ENCODE data around the gene COL24A1. TPM values are rescaled to one million over a fixed set of nuclear protein-coding genes. Genes with fewer than 3 reads are reported as not detected.

The COL24A1 gene
- total RNA-seq: not detected

GRCh38 chr1:86156566-86157455 lies at the start of gene COL24A1:
COL24A1 (minus strand) TSS chr1:86156772; CDS start chr1:86156396, 376 bp downstream.
- Mint-ChIP-seq H3K9me3 (peaks cover 4% of the 10 kb centered on the region), H3K4me1 (ENCODE audit: low read depth) (no peaks in the 10 kb centered on the region), H3K27me3 (ENCODE audit: low read depth) (peaks cover 43% of the 10 kb centered on the region), H3K36me3 (ENCODE audit: insufficient read depth) (no peaks in the 10 kb centered on the region), H3K4me3 (no peak within 1 kb of the TSS)
- DNase-seq (no peak), ATAC-seq (peak in 1 of 2 donors; percentile 40)

- ATAC-seq: no peak
- Mint-ChIP-seq H3K36me3 (ENCODE audit: insufficient read depth) (no peaks in the 10 kb centered on the region), H3K27me3 (ENCODE audit: low read depth) (no peaks in the 10 kb centered on the region)
Measured at GRCh38 chr1:86205741-86206140, 49.2 kb upstream of the COL24A1 start.

DNA sequence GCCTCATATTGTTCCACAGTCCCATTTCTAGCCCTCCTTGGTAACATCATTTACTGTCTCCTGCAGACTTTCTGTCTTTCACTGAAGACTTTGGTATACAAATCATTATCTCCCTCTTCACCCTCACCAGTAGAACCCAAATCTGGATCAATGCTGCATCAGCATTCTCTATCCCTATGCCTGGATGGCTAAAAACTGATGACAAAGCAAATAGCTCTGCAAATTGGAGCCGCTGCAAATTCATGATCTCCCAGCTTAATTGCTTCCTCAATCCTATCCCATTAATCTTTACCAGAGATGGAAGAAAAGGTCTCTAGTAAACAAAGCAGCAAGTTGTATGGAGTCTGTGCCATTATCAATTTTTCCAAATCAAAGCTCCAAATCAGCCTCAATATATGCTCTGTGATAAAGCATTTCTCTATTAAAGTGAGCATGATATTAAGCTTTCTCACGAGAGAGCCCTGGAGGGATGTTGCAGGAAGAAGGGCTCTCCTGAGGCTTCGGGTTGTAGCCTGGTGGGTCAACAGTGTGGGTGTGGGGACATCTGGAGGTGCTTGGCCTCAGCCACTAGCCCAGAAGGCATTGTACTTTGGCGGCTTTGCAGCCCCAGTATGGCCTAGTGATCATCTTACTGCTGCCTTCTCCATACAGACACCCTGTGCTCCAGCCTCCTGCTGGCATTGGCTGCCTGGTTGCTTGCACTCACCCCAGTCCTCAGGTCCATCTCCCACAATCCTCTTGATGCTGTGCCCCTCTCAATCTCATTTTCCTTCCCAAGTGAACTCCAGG lies 46.2 kb upstream of the COL24A1 start:
- H3K27me3 Mint-ChIP-seq (ENCODE audit: low read depth): no peaks in the 10 kb centered on the region
- H3K9me3 Mint-ChIP-seq: no peaks in the 10 kb centered on the region
- H3K4me1 Mint-ChIP-seq (ENCODE audit: low read depth): no peaks in the 10 kb centered on the region

More at GRCh38 chr1:86205741-86206140, 49.2 kb upstream of the COL24A1 start:
- DNase-seq: no peak
- Mint-ChIP-seq H3K9me3 (no peaks in the 10 kb centered on the region), H3K4me3 (no peak overlapping the region), H3K4me1 (ENCODE audit: low read depth) (no peaks in the 10 kb centered on the region)

GRCh38 chr1:86201311-86201710 lies 44.7 kb upstream of the COL24A1 start:
- Mint-ChIP-seq H3K36me3 (ENCODE audit: insufficient read depth) (no peaks in the 10 kb centered on the region), H3K27me3 (ENCODE audit: low read depth) (no peaks in the 10 kb centered on the region), H3K9me3 (no peaks in the 10 kb centered on the region), H3K4me3 (no peak overlapping the region), H3K4me1 (ENCODE audit: low read depth) (no peaks in the 10 kb centered on the region)
- ATAC-seq (no peak), DNase-seq (no peak)

More for the DNA sequence above, 46.2 kb upstream of the COL24A1 start:
- Mint-ChIP-seq H3K4me3 (no peak overlapping the region), H3K36me3 (ENCODE audit: insufficient read depth) (no peaks in the 10 kb centered on the region)
- ATAC-seq: no peak
- DNase-seq: no peak

DNA sequence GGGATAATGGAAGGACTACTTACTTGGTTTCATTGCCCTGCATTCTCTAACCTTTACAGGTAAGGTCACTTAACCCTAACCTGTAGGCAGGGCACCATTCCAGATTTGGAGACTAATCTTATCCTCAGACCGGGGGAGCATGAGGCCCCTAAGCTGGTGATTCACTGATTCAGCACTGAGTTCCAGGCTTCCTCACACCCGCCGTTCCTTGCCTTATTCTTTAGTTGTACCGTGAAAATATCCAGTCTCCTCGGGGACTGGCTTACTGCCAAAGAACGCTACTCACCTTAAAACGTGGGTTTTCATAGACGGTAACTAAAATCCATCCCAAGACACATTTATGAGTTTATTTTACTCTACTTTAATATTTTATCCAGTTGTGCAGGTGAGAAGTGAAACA lies 44.3 kb upstream of the COL24A1 start:
- no peaks in the 10 kb centered on the region for H3K9me3 Mint-ChIP-seq
- ATAC-seq: no peak
- H3K4me1 Mint-ChIP-seq (ENCODE audit: low read depth): no peaks in the 10 kb centered on the region
- no peak for DNase-seq
- no peaks in the 10 kb centered on the region for H3K36me3 Mint-ChIP-seq (ENCODE audit: insufficient read depth)
- H3K27me3 Mint-ChIP-seq (ENCODE audit: low read depth): no peaks in the 10 kb centered on the region
- H3K4me3 Mint-ChIP-seq: no peak overlapping the region

- Mint-ChIP-seq H3K9me3 (no peaks in the 10 kb centered on the region), H3K4me3 (no peak overlapping the region), H3K36me3 (ENCODE audit: insufficient read depth) (no peaks in the 10 kb centered on the region), H3K4me1 (ENCODE audit: low read depth) (no peaks in the 10 kb centered on the region), H3K27me3 (ENCODE audit: low read depth) (no peaks in the 10 kb centered on the region)
- ATAC-seq (no peak), DNase-seq (no peak)
Measured at GRCh38 chr1:86197206-86197855, 40.8 kb upstream of the COL24A1 start.

DNA sequence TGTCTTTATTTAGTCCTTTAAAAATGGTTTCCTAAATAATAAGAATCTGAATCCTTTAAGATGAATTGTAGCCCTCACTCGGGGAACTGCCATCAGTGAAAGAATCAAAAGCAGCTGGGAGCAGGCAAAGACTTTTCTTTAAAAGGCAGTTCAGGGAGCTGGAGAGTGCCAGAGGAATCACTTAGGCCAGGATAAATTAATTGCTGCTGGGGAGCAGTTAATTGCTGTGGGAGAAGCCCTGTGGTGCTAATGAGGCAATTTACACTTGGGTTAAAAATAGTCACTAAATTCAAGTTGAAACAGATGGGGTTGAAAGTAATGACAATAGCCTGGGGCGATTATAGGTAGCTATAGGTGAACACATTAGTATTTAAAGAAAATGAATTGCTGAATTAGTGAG lies 38.7 kb upstream of the COL24A1 start:
- ATAC-seq: no peak
- Mint-ChIP-seq H3K9me3 (no peaks in the 10 kb centered on the region), H3K4me3 (no peak overlapping the region), H3K4me1 (ENCODE audit: low read depth) (no peaks in the 10 kb centered on the region), H3K36me3 (ENCODE audit: insufficient read depth) (no peaks in the 10 kb centered on the region), H3K27me3 (ENCODE audit: low read depth) (peaks cover 2% of the 10 kb centered on the region)
- DNase-seq: no peak

DNA sequence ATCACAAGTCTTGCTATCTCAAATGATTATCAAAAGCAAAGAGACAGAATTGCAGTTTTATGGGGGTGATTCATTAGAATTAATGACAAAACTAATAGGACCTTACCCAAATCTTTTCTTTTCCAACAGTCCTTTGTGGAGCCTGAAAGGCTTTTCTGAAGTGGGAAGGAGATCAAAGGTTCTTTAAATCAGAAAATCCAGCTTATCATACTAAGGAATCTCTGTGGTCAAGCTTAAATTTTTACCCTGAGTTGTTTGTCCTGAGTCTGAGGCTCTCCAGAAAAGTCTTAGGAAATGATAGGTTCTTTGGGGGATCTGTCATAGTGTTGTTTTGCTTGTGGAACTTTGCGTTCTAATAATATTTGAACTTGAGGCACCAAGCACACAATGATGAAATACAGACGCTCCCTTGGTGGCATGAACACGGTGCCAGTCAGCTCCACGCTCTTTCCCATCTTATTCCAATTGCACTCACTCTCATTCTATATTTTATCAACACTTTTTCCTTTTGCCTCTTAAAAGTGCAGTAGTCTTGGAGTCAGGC lies 38.0 kb upstream of the COL24A1 start:
- H3K27me3 Mint-ChIP-seq (ENCODE audit: low read depth): peaks cover 2% of the 10 kb centered on the region
- H3K9me3 Mint-ChIP-seq: peaks cover 3% of the 10 kb centered on the region
- no peaks in the 10 kb centered on the region for H3K36me3 Mint-ChIP-seq (ENCODE audit: insufficient read depth)
- H3K4me3 Mint-ChIP-seq: no peak overlapping the region
- H3K4me1 Mint-ChIP-seq (ENCODE audit: low read depth): no peaks in the 10 kb centered on the region
- ATAC-seq: no peak
- no peak for DNase-seq

GRCh38 chr1:86192417-86192816 lies 35.8 kb upstream of the COL24A1 start:
- DNase-seq: no peak
- no peak overlapping the region for H3K4me3 Mint-ChIP-seq
- peaks cover 2% of the 10 kb centered on the region for H3K27me3 Mint-ChIP-seq (ENCODE audit: low read depth)
- no peak for ATAC-seq
- peaks cover 3% of the 10 kb centered on the region for H3K9me3 Mint-ChIP-seq
- no peaks in the 10 kb centered on the region for H3K4me1 Mint-ChIP-seq (ENCODE audit: low read depth)
- no peaks in the 10 kb centered on the region for H3K36me3 Mint-ChIP-seq (ENCODE audit: insufficient read depth)

GRCh38 chr1:86191958-86192357 lies 35.4 kb upstream of the COL24A1 start:
- DNase-seq (no peak), ATAC-seq (no peak)
- Mint-ChIP-seq H3K9me3 (peaks cover 3% of the 10 kb centered on the region), H3K4me3 (no peak overlapping the region), H3K36me3 (ENCODE audit: insufficient read depth) (no peaks in the 10 kb centered on the region), H3K4me1 (ENCODE audit: low read depth) (no peaks in the 10 kb centered on the region), H3K27me3 (ENCODE audit: low read depth) (peaks cover 2% of the 10 kb centered on the region)

- H3K9me3 Mint-ChIP-seq: peaks cover 3% of the 10 kb centered on the region
- ATAC-seq: no peak
- no peak for DNase-seq
- no peaks in the 10 kb centered on the region for H3K36me3 Mint-ChIP-seq (ENCODE audit: insufficient read depth)
- no peak overlapping the region for H3K4me3 Mint-ChIP-seq
- H3K27me3 Mint-ChIP-seq (ENCODE audit: low read depth): peaks cover 2% of the 10 kb centered on the region
- no peaks in the 10 kb centered on the region for H3K4me1 Mint-ChIP-seq (ENCODE audit: low read depth)
Measured at GRCh38 chr1:86190873-86191272, 34.3 kb upstream of the COL24A1 start.

- H3K36me3 Mint-ChIP-seq (ENCODE audit: insufficient read depth): no peaks in the 10 kb centered on the region
- H3K9me3 Mint-ChIP-seq: peaks cover 6% of the 10 kb centered on the region
- ATAC-seq (no peak), DNase-seq (no peak)
- no peaks in the 10 kb centered on the region for H3K27me3 Mint-ChIP-seq (ENCODE audit: low read depth)
- no peaks in the 10 kb centered on the region for H3K4me1 Mint-ChIP-seq (ENCODE audit: low read depth)
- H3K4me3 Mint-ChIP-seq: no peak overlapping the region
Measured at GRCh38 chr1:86184426-86184825, 27.9 kb upstream of the COL24A1 start.

DNA sequence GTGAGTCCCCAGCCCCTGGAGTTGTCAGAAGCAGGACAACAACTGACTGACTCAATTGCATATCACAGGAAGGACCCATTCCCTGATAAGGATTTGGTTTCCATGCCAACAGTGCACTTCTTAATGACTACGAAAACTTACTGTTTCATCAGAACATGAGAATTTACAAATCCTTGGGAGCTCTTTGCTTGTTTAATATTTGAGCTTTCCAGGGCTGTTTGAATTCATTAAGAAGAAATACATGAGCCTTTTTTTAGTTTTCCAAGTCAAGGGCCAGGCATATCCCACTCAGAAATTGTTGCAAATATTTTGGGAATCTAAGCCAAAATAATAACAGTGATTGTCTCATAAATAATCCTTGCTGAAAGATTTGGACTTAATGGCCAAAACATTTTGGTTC lies 27.2 kb upstream of the COL24A1 start:
- Mint-ChIP-seq H3K36me3 (ENCODE audit: insufficient read depth) (no peaks in the 10 kb centered on the region), H3K9me3 (peaks cover 6% of the 10 kb centered on the region), H3K4me1 (ENCODE audit: low read depth) (no peaks in the 10 kb centered on the region), H3K4me3 (no peak overlapping the region), H3K27me3 (ENCODE audit: low read depth) (no peaks in the 10 kb centered on the region)
- DNase-seq (no peak), ATAC-seq (no peak)

DNA sequence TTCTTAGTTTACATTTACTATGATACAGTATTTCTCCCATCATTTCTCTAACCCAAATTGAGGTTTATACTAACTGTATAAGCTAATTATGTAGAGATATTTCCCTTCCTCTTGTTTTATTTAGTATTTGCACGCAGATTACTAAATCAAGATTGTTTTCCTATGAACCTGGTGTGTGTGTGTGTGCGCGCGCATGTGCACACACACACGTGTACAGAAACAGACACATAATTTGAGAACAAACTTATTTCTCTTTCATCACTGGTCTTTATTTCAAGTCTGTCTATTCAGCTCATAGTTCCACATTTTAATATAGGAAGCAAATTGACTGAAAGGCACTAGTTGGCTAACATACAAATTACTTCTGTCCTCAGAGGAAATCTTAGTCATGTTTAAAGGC lies 19.7 kb upstream of the COL24A1 start:
- H3K27me3 Mint-ChIP-seq (ENCODE audit: low read depth): no peaks in the 10 kb centered on the region
- no peaks in the 10 kb centered on the region for H3K36me3 Mint-ChIP-seq (ENCODE audit: insufficient read depth)
- no peak for ATAC-seq
- peaks cover 6% of the 10 kb centered on the region for H3K9me3 Mint-ChIP-seq
- no peaks in the 10 kb centered on the region for H3K4me1 Mint-ChIP-seq (ENCODE audit: low read depth)
- DNase-seq: no peak
- no peak overlapping the region for H3K4me3 Mint-ChIP-seq
